Astrocyte (in vitro differentiated cells and primary cell): ENCODE data around the gene PAQR6. TPM values are rescaled to one million over a fixed set of nuclear protein-coding genes. Genes with fewer than 3 reads are reported as not detected.

Experiments used
- DNase-seq: peaks from one replicate; pipeline ENCODE4 v3.0.0-alpha.2; 2010; ENCODE audit warnings: low read depth
- FAIRE-seq: peaks from 2 replicates; lab custom pipeline; 2011; peaks lifted over from hg19 to GRCh38; lab: Jason Lieb, UNC
- H2AFZ ChIP-seq: 2 replicates; pipeline ENCODE4 v1.6.0; 2012; ENCODE audit warnings: low read depth, low read length, inconsistent platforms
- H3K27ac ChIP-seq: 2 replicates; pipeline ENCODE4 v1.5.1; 2011; ENCODE audit warnings: low read depth, low read length, inconsistent platforms
- H3K27me3 ChIP-seq: 2 replicates; pipeline ENCODE4 v1.6.0; 2011; ENCODE audit warnings: low read length, inconsistent platforms; ENCODE audit not compliant: insufficient read depth
- H3K36me3 ChIP-seq: 2 replicates; pipeline ENCODE4 v1.5.1; 2011; ENCODE audit warnings: low read length, inconsistent platforms; ENCODE audit not compliant: insufficient read depth
- H3K4me1 ChIP-seq: 2 replicates; pipeline ENCODE4 v1.5.1; 2011; ENCODE audit warnings: low read length, inconsistent platforms; ENCODE audit not compliant: insufficient read depth
- H3K4me2 ChIP-seq: 2 replicates; pipeline ENCODE4 v1.6.0; 2012; ENCODE audit warnings: low read length, inconsistent platforms
- H3K4me3 ChIP-seq: 2 replicates; pipeline ENCODE4 v1.5.1; 2011; ENCODE audit warnings: low read depth, mild to moderate bottlenecking, low read length, inconsistent platforms; ENCODE audit not compliant: insufficient read depth
- H3K79me2 ChIP-seq: 2 replicates; pipeline ENCODE4 v1.6.0; 2012; ENCODE audit warnings: mild to moderate bottlenecking, low read length, inconsistent platforms; ENCODE audit not compliant: insufficient read depth
- H3K9ac ChIP-seq: 2 replicates; pipeline ENCODE4 v1.6.0; 2012; ENCODE audit warnings: mild to moderate bottlenecking, low read length, inconsistent platforms
- H3K9me3 ChIP-seq: 2 replicates; pipeline ENCODE4 v1.5.1; 2012; ENCODE audit warnings: low read depth, mild to moderate bottlenecking, low read length, inconsistent platforms; ENCODE audit not compliant: insufficient read depth
- H4K20me1 ChIP-seq: 2 replicates; pipeline ENCODE4 v1.6.0; 2012; ENCODE audit warnings: low read length, inconsistent platforms; ENCODE audit not compliant: insufficient read depth
- H3K27ac Mint-ChIP-seq: one replicate; pipeline ENCODE4 v1.8.0; 2021; ENCODE audit warnings: mild to moderate bottlenecking, mixed read lengths; ENCODE audit not compliant: unreplicated experiment
- H3K27me3 Mint-ChIP-seq: one replicate; pipeline ENCODE4 v1.8.0; 2021; ENCODE audit warnings: low read depth, mixed read lengths; ENCODE audit not compliant: unreplicated experiment
- H3K36me3 Mint-ChIP-seq: one replicate; pipeline ENCODE4 v1.8.0; 2021; ENCODE audit warnings: low read depth, mixed read lengths; ENCODE audit not compliant: unreplicated experiment
- H3K4me1 Mint-ChIP-seq: one replicate; pipeline ENCODE4 v1.8.0; 2021; ENCODE audit warnings: low read depth, mixed read lengths; ENCODE audit not compliant: unreplicated experiment
- H3K4me3 Mint-ChIP-seq: one replicate; pipeline ENCODE4 v1.8.0; 2021; ENCODE audit warnings: mild to moderate bottlenecking, moderate library complexity, mixed read lengths; ENCODE audit not compliant: unreplicated experiment
- H3K9me3 Mint-ChIP-seq: one replicate; pipeline ENCODE4 v1.8.0; 2021; ENCODE audit warnings: mild to moderate bottlenecking, mixed read lengths; ENCODE audit not compliant: unreplicated experiment
- CTCF ChIP-seq: IDR thresholded peaks from 2 replicates; pipeline ENCODE4 v1.5.1; 2011; ENCODE audit warnings: low read depth, mild to moderate bottlenecking, inconsistent platforms, low read length, moderate library complexity; ENCODE audit not compliant: insufficient read depth
- EZH2 ChIP-seq: IDR thresholded peaks from 2 replicates; pipeline ENCODE4 v1.6.1; 2012; ENCODE audit warnings: mild to moderate bottlenecking, low read length, inconsistent platforms; ENCODE audit not compliant: insufficient read depth
- total RNA-seq: library from RNA; stranded (reverse); gene quantifications from 2 replicates; pipeline ENCODE4 v1.2.1, GENCODE V29; 2021

The PAQR6 gene
- total RNA-seq, 1 donor from 2014 or later, result 7.2 TPM

- H3K4me1 Mint-ChIP-seq, result peaks cover 6% of the 10 kb centered on the region
- Histone ChIP-seq H3K9me3 (peaks cover 4% of the 10 kb centered on the region), H3K36me3 (no peaks in the 10 kb centered on the region), H3K4me2 (peak within 1 kb of the TSS; percentile 94), H3K27ac (peak within 1 kb of the TSS; percentile 78), H3K9ac (peak within 1 kb of the TSS; percentile 91), H3K4me1 (peaks cover 10% of the 10 kb centered on the region), H2AFZ (peak within 1 kb of the TSS; percentile 86), H3K79me2 (peaks cover 45% of the 10 kb centered on the region), H4K20me1 (peaks cover 42% of the 10 kb centered on the region), H3K4me3 (peak within 1 kb of the TSS; percentile 95), H3K27me3 (no peaks in the 10 kb centered on the region)
- H3K27me3 Mint-ChIP-seq, result no peaks in the 10 kb centered on the region
- peak; percentile 96 for DNase-seq
- no peak for FAIRE-seq
- H3K4me3 Mint-ChIP-seq, result peak within 1 kb of the TSS; percentile 98
- H3K36me3 Mint-ChIP-seq, result peaks cover 11% of the 10 kb centered on the region
- no peak for TF ChIP-seq EZH2
- TF ChIP-seq CTCF, result peak; percentile 41
- H3K9me3 Mint-ChIP-seq, result peaks cover 1% of the 10 kb centered on the region
- peak within 1 kb of the TSS; percentile 95 for H3K27ac Mint-ChIP-seq
Observed at GRCh38 chr1:156193488-156194299, 54.2 kb downstream of the PAQR6 start, which contains the start of gene SLC25A44. Gene SLC25A44, plus strand, starts transcription at chr1:156194104. Its CDS starts 5,744 bp downstream, at chr1:156199848.

Other genes with a start within 250 kb of the PAQR6 start
- gene SSR2, start 227.1 kb downstream of the PAQR6 start, total RNA-seq, result 236 and 244 TPM in 2 replicates
- 33.5 and 40.0 TPM in 2 replicates for gene UBQLN4, start 194.3 kb downstream of the PAQR6 start, total RNA-seq
- gene LAMTOR2, start 193.3 kb downstream of the PAQR6 start, total RNA-seq, result 60.1 and 62.6 TPM in 2 replicates
- gene RAB25, start 186.9 kb downstream of the PAQR6 start, total RNA-seq, result 0.99 and 3.1 TPM in 2 replicates
- 32.9 and 37.6 TPM in 2 replicates for gene MEX3A, start 165.6 kb downstream of the PAQR6 start, total RNA-seq
- gene LMNA, start 133.3 kb downstream of the PAQR6 start, total RNA-seq, result 429 and 464 TPM in 2 replicates
- 0.66 and 1.1 TPM in 2 replicates for gene SEMA4A, start 94.5 kb downstream of the PAQR6 start, total RNA-seq
- 21.3 and 21.7 TPM in 2 replicates for gene SLC25A44, start 54.0 kb downstream of the PAQR6 start, total RNA-seq
- 28.9 and 29.9 TPM in 2 replicates for gene PMF1, start 35.0 kb downstream of the PAQR6 start, total RNA-seq
- gene BGLAP, start 5.9 kb downstream of the PAQR6 start, total RNA-seq, result 0.66 TPM in 1 of 2 replicates, not detected in the other
- 75.6 and 81.4 TPM in 2 replicates for gene SMG5, start 34.8 kb upstream of the PAQR6 start, total RNA-seq
- gene TMEM79, start 36.3 kb upstream of the PAQR6 start, total RNA-seq, result 3.0 and 3.2 TPM in 2 replicates
- gene GLMP, start 47.6 kb upstream of the PAQR6 start, total RNA-seq, result 43.6 and 52.5 TPM in 2 replicates
- 0.34 TPM in 1 of 2 replicates, not detected in the other for gene VHLL, start 51.3 kb upstream of the PAQR6 start, total RNA-seq
- 343 and 360 TPM in 2 replicates for gene CCT3, start 90.2 kb upstream of the PAQR6 start, total RNA-seq
- 1.0 and 1.2 TPM in 2 replicates for gene TSACC, start 90.5 kb upstream of the PAQR6 start, total RNA-seq
- gene RHBG, start 121.2 kb upstream of the PAQR6 start, total RNA-seq, result not detected in 2 replicates